ENCODE measurements around the gene EXOC1L. TPM values are rescaled to one million over a fixed set of nuclear protein-coding genes. Genes with fewer than 3 reads are reported as not detected.

The EXOC1L gene, protein sequence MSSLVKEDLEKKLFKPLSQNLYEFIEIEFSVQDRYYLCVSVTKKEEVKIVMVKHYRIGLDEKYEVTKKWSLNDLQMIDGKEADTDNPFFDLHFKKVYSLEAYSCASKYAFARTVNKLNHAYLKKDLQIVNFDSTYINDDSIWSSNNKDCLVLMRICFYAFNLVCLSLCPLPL
- total RNA-seq = not detected

DNA sequence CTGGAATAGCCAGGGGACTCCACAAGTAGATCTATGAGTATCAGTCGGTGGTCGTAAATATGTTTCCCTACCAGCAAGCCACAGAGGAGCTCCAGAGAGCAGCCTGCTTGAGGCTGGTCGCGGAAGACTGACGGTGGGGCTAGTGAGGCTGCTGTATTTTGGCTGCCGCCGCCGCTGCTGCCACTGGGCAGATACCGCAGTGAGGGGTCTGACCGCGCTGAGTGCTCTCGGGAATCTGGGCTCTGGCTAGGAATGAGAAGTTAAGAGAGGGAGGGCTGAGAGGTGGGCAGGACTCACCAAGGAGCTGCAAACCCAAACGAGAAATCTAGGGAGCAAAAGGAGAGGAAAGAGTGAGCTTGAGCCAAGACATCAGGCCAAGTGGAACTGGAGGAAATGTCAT is at the start of gene EXOC1L:
TSS of gene EXOC1L (plus strand) at position 157 of the 400 bp plus-strand sequence. CDS start at position 394, 237 bp downstream.
- H3K27me3 Mint-ChIP-seq (ENCODE audit: low read depth) = peaks cover 19% of the 10 kb centered on the region
- ATAC-seq (replicated peaks in 1 of 2) (peak in 1 of 2 donors; percentile 32), DNase-seq (peak in 1 of 2 donors; percentile 2)
- peak within 1 kb of the TSS; percentile 62 to 63 for H3K4me3 Mint-ChIP-seq
- peaks cover 0 to 1% of the 10 kb centered on the region in 2 donors for H3K9me3 Mint-ChIP-seq
- no peaks in the 10 kb centered on the region for H3K36me3 Mint-ChIP-seq (ENCODE audit: insufficient read depth in 2 of 2)
- H3K4me1 Mint-ChIP-seq (ENCODE audit: low read depth) = peaks cover 6% of the 10 kb centered on the region
- H3K27ac Mint-ChIP-seq = no peak within 1 kb of the TSS

DNA sequence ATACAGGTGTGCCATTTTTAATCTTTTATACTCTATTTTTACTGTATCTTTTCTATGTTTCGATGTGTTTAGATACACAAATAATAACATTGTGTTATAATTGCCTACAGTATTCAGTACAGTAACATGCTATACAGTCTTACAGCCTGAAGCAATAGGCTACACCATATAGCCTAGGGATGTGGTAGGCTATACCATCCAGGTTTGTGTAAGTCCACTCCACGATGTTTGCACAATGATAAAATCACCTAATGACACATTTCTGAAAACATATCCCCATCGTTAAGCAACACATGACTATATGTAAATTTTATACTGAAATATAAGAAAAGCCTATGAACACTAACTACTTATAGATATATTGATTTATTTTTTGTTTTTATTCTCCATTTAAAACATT is 48.9 kb upstream of the EXOC1L start:
- no peak for ATAC-seq (replicated peaks in 1 of 2)
- Mint-ChIP-seq H3K36me3 (ENCODE audit: insufficient read depth in 2 of 2) (no peaks in the 10 kb centered on the region), H3K9me3 (no peaks in the 10 kb centered on the region), H3K4me3 (no peak overlapping the region), H3K27ac (no peak overlapping the region), H3K27me3 (ENCODE audit: low read depth) (no peaks in the 10 kb centered on the region), H3K4me1 (ENCODE audit: low read depth) (no peaks in the 10 kb centered on the region)
- no peak for DNase-seq

DNA sequence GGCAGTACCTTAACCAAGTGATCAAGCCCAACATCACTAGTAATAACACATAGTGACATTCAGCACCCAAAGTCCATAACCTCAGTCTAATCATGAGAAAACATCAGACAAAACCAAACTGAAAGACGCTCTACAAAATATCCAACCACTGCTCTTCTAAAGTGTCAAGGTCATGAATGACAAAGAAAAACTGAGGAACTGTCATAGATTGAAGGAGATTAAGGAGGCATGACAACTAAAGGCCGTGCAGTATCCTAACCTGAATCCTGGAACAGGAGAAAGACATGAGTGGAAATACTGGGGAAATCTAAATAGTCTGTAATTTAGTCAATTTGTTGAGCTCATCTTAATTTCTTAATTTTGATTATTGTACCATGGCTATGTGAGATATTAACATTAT is 38.2 kb upstream of the EXOC1L start:
- Mint-ChIP-seq H3K9me3 (no peaks in the 10 kb centered on the region), H3K4me1 (ENCODE audit: low read depth) (no peaks in the 10 kb centered on the region), H3K27me3 (ENCODE audit: low read depth) (peaks cover 6% of the 10 kb centered on the region), H3K27ac (no peak overlapping the region), H3K4me3 (no peak overlapping the region), H3K36me3 (ENCODE audit: insufficient read depth in 2 of 2) (no peaks in the 10 kb centered on the region)
- ATAC-seq (replicated peaks in 1 of 2) = no peak
- no peak for DNase-seq

DNA sequence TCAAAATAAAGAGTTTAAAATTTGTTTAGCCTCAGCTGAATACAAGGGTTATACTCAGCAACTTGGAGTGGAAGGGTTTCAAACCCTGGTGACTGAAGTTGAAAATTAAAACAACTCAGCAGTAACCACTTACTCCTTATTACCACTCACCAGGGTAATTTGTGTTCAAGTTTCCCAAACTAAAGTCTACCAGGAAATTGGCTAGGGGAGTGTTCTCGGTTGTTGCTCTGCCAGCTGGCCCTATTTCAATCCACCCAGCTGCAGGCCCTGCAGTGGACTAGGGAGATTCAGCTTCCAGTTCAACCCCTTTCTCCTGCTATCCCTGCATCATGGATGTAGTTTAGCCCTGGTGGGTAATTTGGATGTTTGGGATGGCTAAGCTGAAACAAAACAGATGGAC is 37.8 kb upstream of the EXOC1L start:
- DNase-seq (no peak), ATAC-seq (replicated peaks in 1 of 2) (no peak)
- Mint-ChIP-seq H3K4me3 (no peak overlapping the region), H3K27ac (no peak overlapping the region), H3K27me3 (ENCODE audit: low read depth) (peaks cover 6% of the 10 kb centered on the region), H3K9me3 (no peaks in the 10 kb centered on the region), H3K36me3 (ENCODE audit: insufficient read depth in 2 of 2) (no peaks in the 10 kb centered on the region), H3K4me1 (ENCODE audit: low read depth) (no peaks in the 10 kb centered on the region)

DNA sequence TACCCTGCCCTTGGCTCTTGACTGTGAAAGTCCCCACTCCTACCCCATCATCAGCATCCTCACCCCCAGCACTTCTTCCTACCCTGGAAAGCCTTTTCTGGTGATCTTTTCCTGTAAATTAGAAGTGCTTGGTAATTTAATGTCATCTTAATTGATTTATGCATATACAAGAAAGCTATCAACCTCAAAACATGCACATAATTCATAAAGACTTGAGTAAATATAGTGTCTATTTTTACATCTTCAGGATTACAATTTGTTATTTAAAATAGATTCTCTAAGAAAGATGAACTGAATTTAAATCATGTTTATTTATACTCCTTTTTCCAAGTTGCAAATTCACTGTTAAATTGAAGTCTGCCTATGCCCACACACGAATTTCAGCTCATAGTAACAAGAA is 36.0 kb upstream of the EXOC1L start:
- Mint-ChIP-seq H3K27ac (no peak overlapping the region), H3K36me3 (ENCODE audit: insufficient read depth in 2 of 2) (no peaks in the 10 kb centered on the region), H3K27me3 (ENCODE audit: low read depth) (peaks cover 6% of the 10 kb centered on the region), H3K9me3 (no peaks in the 10 kb centered on the region), H3K4me3 (no peak overlapping the region), H3K4me1 (ENCODE audit: low read depth) (no peaks in the 10 kb centered on the region)
- ATAC-seq (replicated peaks in 1 of 2) (no peak), DNase-seq (no peak)

DNA sequence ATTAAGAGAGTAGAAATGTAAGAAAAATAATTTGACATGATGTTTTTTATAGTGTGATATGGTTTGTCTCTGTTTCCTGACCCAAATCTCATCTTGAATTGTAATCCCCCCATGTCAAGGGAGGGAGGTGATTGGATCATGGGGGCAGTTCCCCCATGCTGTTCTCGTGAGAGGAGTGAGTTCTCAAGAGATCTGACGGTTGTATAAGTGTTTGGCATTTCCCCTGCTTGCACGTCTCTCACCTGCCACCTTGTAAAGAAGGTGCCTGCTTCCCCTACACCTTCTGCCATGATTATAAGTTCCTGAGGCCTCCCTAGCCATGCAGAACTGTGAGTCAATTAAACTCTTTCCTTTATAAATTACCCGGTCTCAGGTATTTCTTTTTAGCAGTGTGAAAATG is 34.8 kb upstream of the EXOC1L start:
- no peaks in the 10 kb centered on the region for H3K36me3 Mint-ChIP-seq (ENCODE audit: insufficient read depth in 2 of 2)
- H3K4me1 Mint-ChIP-seq (ENCODE audit: low read depth) = no peaks in the 10 kb centered on the region
- DNase-seq (no peak), ATAC-seq (replicated peaks in 1 of 2) (no peak)
- H3K9me3 Mint-ChIP-seq = no peaks in the 10 kb centered on the region
- H3K27ac Mint-ChIP-seq = no peak overlapping the region
- H3K27me3 Mint-ChIP-seq (ENCODE audit: low read depth) = peaks cover 6% of the 10 kb centered on the region
- no peak overlapping the region for H3K4me3 Mint-ChIP-seq

DNA sequence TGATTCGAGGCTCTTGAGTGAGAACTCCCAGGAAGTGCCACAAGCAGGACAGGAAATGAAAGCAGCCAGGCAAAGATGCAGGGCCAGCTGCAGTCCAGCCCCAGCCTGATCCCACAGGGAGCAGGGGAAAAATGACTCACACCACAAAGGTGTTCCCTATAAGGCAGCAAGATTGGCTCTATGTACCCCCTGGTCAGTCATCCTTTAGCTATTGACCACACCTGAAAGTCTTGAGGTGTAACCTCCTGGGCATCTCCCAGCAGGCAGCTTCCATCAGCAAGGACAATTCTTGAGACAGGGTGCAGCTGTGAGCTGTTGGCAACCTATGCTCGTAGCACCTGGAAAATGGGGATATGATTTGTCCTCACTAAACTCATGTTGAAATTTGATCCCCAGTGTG is 27.9 kb upstream of the EXOC1L start:
- no peaks in the 10 kb centered on the region for H3K36me3 Mint-ChIP-seq (ENCODE audit: insufficient read depth in 2 of 2)
- ATAC-seq (replicated peaks in 1 of 2) (no peak), DNase-seq (no peak)
- no peaks in the 10 kb centered on the region for H3K4me1 Mint-ChIP-seq (ENCODE audit: low read depth)
- peaks cover 45% of the 10 kb centered on the region for H3K27me3 Mint-ChIP-seq (ENCODE audit: low read depth)
- H3K9me3 Mint-ChIP-seq = no peaks in the 10 kb centered on the region
- H3K4me3 Mint-ChIP-seq = no peak overlapping the region
- H3K27ac Mint-ChIP-seq = no peak overlapping the region

DNA sequence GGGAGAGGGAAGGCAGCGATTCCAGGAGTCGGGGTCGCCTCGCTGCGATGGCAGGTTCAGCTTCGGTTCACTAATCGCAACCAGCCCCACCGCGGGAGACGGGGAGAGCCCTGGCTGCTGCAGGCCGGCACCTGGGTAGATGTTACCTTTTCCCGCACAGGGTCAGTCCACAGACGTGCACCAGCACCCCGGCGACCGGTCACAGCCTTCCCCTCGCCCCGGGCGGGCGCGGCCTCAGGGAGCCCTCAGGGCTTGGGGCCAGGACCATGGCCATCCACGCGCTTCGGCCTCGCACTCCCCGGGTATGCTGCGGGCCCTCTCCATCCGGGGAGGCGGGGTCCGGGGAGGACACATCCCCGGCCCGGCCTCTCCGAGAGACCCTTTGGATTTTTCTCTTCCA is 26.1 kb upstream of the EXOC1L start:
- H3K27ac Mint-ChIP-seq = no peak overlapping the region
- no peaks in the 10 kb centered on the region for H3K9me3 Mint-ChIP-seq
- DNase-seq = no peak
- H3K4me1 Mint-ChIP-seq (ENCODE audit: low read depth) = no peaks in the 10 kb centered on the region
- peak overlapping the region in 1 of 2 donors; percentile 49 for H3K4me3 Mint-ChIP-seq
- H3K36me3 Mint-ChIP-seq (ENCODE audit: insufficient read depth in 2 of 2) = no peaks in the 10 kb centered on the region
- H3K27me3 Mint-ChIP-seq (ENCODE audit: low read depth) = peaks cover 48% of the 10 kb centered on the region
- ATAC-seq (replicated peaks in 1 of 2) = no peak

DNA sequence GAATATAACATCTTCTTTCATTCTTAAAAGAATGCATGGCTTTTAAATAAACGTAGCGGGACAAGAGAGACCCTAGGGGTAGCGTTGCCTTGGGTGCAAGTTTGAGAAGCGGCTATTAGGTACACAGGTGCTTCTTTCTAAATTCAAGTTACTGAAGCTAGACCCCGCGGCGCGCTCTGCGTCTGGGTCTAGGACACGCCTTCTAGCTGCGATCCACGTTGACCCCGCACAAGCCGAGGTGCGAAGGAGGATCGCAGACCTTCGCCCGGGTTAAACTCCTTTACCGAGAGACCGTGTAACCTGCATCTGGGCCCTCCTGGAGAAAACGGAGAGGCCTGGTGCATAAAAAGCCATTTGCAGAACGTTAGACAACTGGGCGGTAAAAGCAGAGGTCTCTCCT is 25.5 kb upstream of the EXOC1L start:
- H3K4me3 Mint-ChIP-seq = no peak overlapping the region
- no peaks in the 10 kb centered on the region for H3K9me3 Mint-ChIP-seq
- no peak for ATAC-seq (replicated peaks in 1 of 2)
- DNase-seq = no peak
- no peaks in the 10 kb centered on the region for H3K4me1 Mint-ChIP-seq (ENCODE audit: low read depth)
- H3K27me3 Mint-ChIP-seq (ENCODE audit: low read depth) = peaks cover 52% of the 10 kb centered on the region
- no peak overlapping the region for H3K27ac Mint-ChIP-seq
- no peaks in the 10 kb centered on the region for H3K36me3 Mint-ChIP-seq (ENCODE audit: insufficient read depth in 2 of 2)

DNA sequence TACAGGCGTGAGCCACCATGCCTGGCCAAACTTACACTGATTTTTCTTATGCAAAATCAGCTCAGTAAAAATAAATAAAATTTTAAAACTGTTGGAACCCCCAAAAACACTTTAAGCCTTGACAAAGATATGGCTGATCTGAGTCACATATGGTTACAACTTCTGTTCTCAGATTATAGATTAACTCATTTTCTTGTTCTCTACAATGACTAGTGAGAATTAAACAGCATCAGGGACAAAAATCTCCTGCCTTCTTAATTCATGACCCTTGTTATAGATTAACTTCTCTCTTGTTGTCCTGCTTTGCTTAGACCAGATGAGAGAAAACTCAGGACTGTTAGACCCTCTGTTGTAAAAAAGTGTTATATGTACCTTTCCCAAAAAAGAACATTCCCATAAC is 24.2 kb upstream of the EXOC1L start:
- Mint-ChIP-seq H3K9me3 (no peaks in the 10 kb centered on the region), H3K4me1 (ENCODE audit: low read depth) (no peaks in the 10 kb centered on the region), H3K27ac (no peak overlapping the region), H3K4me3 (no peak overlapping the region), H3K36me3 (ENCODE audit: insufficient read depth in 2 of 2) (no peaks in the 10 kb centered on the region), H3K27me3 (ENCODE audit: low read depth) (peaks cover 53% of the 10 kb centered on the region)
- no peak for ATAC-seq (replicated peaks in 1 of 2)
- DNase-seq = no peak

DNA sequence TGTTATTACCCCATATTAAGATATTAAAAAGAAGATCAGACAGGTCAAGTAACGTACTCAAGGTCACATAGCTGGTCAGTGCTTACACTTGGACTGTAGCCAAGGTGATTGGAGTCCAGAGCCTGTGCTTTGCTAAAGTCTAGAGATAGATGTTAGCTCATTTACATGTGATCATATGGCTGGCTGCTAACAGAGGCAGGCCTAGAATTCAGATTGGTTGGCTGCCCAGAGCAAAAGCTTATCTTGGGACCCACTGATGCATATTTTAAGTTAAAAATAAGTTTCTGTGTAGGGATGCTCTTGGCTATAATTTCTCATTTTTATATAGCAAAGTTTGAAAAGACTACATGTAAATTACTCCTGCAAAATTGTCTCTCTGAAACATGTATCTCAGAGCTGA is 18.1 kb upstream of the EXOC1L start:
- no peaks in the 10 kb centered on the region for H3K9me3 Mint-ChIP-seq
- DNase-seq (no peak), ATAC-seq (replicated peaks in 1 of 2) (no peak)
- H3K4me1 Mint-ChIP-seq (ENCODE audit: low read depth) = no peaks in the 10 kb centered on the region
- H3K27ac Mint-ChIP-seq = no peak overlapping the region
- H3K36me3 Mint-ChIP-seq (ENCODE audit: insufficient read depth in 2 of 2) = no peaks in the 10 kb centered on the region
- no peak overlapping the region for H3K4me3 Mint-ChIP-seq
- peaks cover 21% of the 10 kb centered on the region for H3K27me3 Mint-ChIP-seq (ENCODE audit: low read depth)

DNA sequence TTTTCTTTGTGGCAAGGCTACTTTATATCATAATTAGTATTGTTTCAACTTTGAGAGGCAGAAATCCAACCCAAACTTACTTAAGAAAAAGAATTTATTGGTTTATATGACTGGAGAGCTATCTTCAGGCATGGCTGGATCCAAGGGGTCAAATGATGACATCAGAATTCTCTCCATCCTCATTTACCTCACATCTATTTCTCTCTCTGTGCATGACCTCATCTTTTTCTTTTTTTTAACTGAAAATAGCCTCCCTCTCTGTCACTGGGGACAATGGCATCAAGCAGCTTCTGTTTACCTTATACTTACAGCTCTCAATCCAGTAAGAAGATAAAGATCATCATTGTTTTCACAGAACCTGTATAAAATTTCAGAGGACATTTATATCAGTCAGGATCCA is 12.0 kb upstream of the EXOC1L start:
- Mint-ChIP-seq H3K36me3 (ENCODE audit: insufficient read depth in 2 of 2) (no peaks in the 10 kb centered on the region), H3K4me1 (ENCODE audit: low read depth) (no peaks in the 10 kb centered on the region), H3K9me3 (no peaks in the 10 kb centered on the region), H3K4me3 (no peak overlapping the region), H3K27me3 (ENCODE audit: low read depth) (peaks cover 16% of the 10 kb centered on the region), H3K27ac (no peak overlapping the region)
- ATAC-seq (replicated peaks in 1 of 2) = no peak
- no peak for DNase-seq

DNA sequence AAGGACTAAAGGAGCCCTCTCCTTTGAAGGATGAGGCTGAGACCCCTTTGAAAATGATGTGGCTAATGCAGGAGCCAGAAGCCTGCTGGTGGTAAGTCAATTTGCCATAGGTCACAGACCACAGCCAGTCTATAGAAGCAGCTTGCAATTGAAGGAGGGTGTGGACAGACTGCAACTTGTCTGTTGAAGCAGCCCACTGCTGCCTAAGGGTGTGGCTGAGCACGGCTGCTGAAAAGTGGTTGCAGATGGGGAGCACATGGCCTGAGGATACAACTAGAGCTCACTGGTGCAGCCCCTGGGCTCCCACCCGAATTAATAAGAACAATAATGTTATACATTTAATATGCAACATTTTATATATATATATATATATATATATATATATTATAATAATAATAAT is 11.4 kb upstream of the EXOC1L start:
- Mint-ChIP-seq H3K4me1 (ENCODE audit: low read depth) (no peaks in the 10 kb centered on the region), H3K27ac (no peak overlapping the region), H3K27me3 (ENCODE audit: low read depth) (peaks cover 16% of the 10 kb centered on the region), H3K36me3 (ENCODE audit: insufficient read depth in 2 of 2) (no peaks in the 10 kb centered on the region), H3K4me3 (no peak overlapping the region), H3K9me3 (no peaks in the 10 kb centered on the region)
- DNase-seq (no peak), ATAC-seq (replicated peaks in 1 of 2) (no peak)

DNA sequence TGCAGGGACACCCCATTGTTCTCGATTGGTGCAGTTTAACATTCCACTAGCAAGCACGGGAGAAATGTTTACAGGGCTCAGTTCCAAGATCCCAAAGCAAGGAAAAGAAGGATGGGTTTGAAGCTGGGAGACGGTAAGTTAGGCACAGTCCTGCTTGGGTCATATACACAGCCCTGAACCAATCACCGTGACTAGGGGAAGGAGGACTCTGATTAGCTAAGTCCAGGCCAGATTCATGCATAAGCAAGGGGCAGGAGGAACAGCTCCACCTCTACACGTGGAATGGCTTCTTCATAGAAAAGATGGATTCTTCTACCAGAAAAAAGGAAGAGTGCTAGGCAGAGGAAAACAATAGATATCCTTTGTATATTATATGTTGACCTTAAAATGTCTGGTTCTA is 11.0 kb upstream of the EXOC1L start:
- Mint-ChIP-seq H3K9me3 (no peaks in the 10 kb centered on the region), H3K27me3 (ENCODE audit: low read depth) (peaks cover 16% of the 10 kb centered on the region), H3K4me1 (ENCODE audit: low read depth) (no peaks in the 10 kb centered on the region), H3K4me3 (no peak overlapping the region), H3K36me3 (ENCODE audit: insufficient read depth in 2 of 2) (no peaks in the 10 kb centered on the region), H3K27ac (no peak overlapping the region)
- ATAC-seq (replicated peaks in 1 of 2) (no peak), DNase-seq (no peak)
